ENCODE data around the gene VPS52.
A peak's percentile ranks its signal among the peaks of the same experiment; 100 is the strongest.

Gene VPS52

GRCh38 chr6:33314515-33314942, 42.9 kb upstream of the VPS52 start:
- no peaks in the 10 kb centered on the region for H3K9me3 Mint-ChIP-seq
- H3K36me3 Mint-ChIP-seq: peaks cover 49 to 74% of the 10 kb centered on the region in 2 donors
- peak; percentile 74 for DNase-seq
- peaks cover 45 to 72% of the 10 kb centered on the region in 2 donors for H3K4me1 Mint-ChIP-seq
- no peaks in the 10 kb centered on the region for H3K27me3 Mint-ChIP-seq
- peak overlapping the region; percentile 97 for H3K4me3 Mint-ChIP-seq
- H3K27ac Mint-ChIP-seq: peak overlapping the region; percentile 100
- ATAC-seq (replicated peaks): peak; percentile 54 to 60

- Mint-ChIP-seq H3K4me1 (peaks cover 40 to 68% of the 10 kb centered on the region in 2 donors), H3K27me3 (no peaks in the 10 kb centered on the region), H3K9me3 (no peaks in the 10 kb centered on the region), H3K27ac (peak within 1 kb of the TSS; percentile 100), H3K36me3 (peaks cover 44 to 68% of the 10 kb centered on the region in 2 donors), H3K4me3 (peak within 1 kb of the TSS; percentile 97)
- DNase-seq (peak; percentile 92), ATAC-seq (replicated peaks) (peak; percentile 67 to 70)
These were observed 42.2 kb upstream of the VPS52 start, which contains the start of gene TAPBP for GRCh38 chr6:33313709-33314514. TAPBP (minus strand) TSS chr6:33314078; CDS start chr6:33314041, 37 bp downstream.

- Mint-ChIP-seq H3K36me3 (peaks cover 42 to 66% of the 10 kb centered on the region in 2 donors), H3K4me3 (peak overlapping the region; percentile 97), H3K4me1 (peaks cover 38 to 68% of the 10 kb centered on the region in 2 donors), H3K9me3 (no peaks in the 10 kb centered on the region), H3K27ac (peak overlapping the region; percentile 100), H3K27me3 (no peaks in the 10 kb centered on the region)
- DNase-seq (peak; percentile 56), ATAC-seq (replicated peaks) (peak; percentile 28 to 30)
These were observed 41.5 kb upstream of the VPS52 start for GRCh38 chr6:33313105-33313708.

- peaks cover 35 to 66% of the 10 kb centered on the region in 2 donors for H3K4me1 Mint-ChIP-seq
- H3K36me3 Mint-ChIP-seq: peaks cover 40 to 61% of the 10 kb centered on the region in 2 donors
- no peaks in the 10 kb centered on the region for H3K9me3 Mint-ChIP-seq
- ATAC-seq (replicated peaks) (peak; percentile 41 to 52), DNase-seq (peak; percentile 71)
- H3K4me3 Mint-ChIP-seq: peak overlapping the region; percentile 97
- peak overlapping the region; percentile 100 for H3K27ac Mint-ChIP-seq
- no peaks in the 10 kb centered on the region for H3K27me3 Mint-ChIP-seq
These were observed 40.9 kb upstream of the VPS52 start for GRCh38 chr6:33312361-33313104.

- Mint-ChIP-seq H3K27me3 (no peaks in the 10 kb centered on the region), H3K4me3 (peak overlapping the region; percentile 43 to 52), H3K36me3 (peaks cover 34 to 38% of the 10 kb centered on the region in 2 donors), H3K27ac (peak overlapping the region; percentile 77), H3K9me3 (no peaks in the 10 kb centered on the region), H3K4me1 (peaks cover 36 to 62% of the 10 kb centered on the region in 2 donors)
- DNase-seq (no peak), ATAC-seq (replicated peaks) (no peak)
These were observed 34.7 kb upstream of the VPS52 start for GRCh38 chr6:33306356-33306755.

GRCh38 chr6:33305052-33305451, 33.4 kb upstream of the VPS52 start:
- ATAC-seq (replicated peaks) (no peak), DNase-seq (no peak)
- no peaks in the 10 kb centered on the region for H3K9me3 Mint-ChIP-seq
- peak overlapping the region in 1 of 2 donors; percentile 44 for H3K4me3 Mint-ChIP-seq
- peaks cover 42 to 46% of the 10 kb centered on the region in 2 donors for H3K36me3 Mint-ChIP-seq
- peak overlapping the region; percentile 69 for H3K27ac Mint-ChIP-seq
- H3K4me1 Mint-ChIP-seq: peaks cover 33 to 69% of the 10 kb centered on the region in 2 donors
- H3K27me3 Mint-ChIP-seq: no peaks in the 10 kb centered on the region

- ATAC-seq (replicated peaks): no peak
- Mint-ChIP-seq H3K4me3 (no peak overlapping the region), H3K27ac (peak overlapping the region; percentile 27), H3K27me3 (no peaks in the 10 kb centered on the region), H3K36me3 (peaks cover 49 to 54% of the 10 kb centered on the region in 2 donors), H3K4me1 (peaks cover 41 to 78% of the 10 kb centered on the region in 2 donors), H3K9me3 (no peaks in the 10 kb centered on the region)
- DNase-seq: no peak
These were observed 32.5 kb upstream of the VPS52 start for GRCh38 chr6:33304216-33304615.

GRCh38 chr6:33301877-33302276, 30.2 kb upstream of the VPS52 start:
- Mint-ChIP-seq H3K27ac (peak overlapping the region; percentile 42), H3K9me3 (no peaks in the 10 kb centered on the region), H3K27me3 (no peaks in the 10 kb centered on the region), H3K36me3 (peaks cover 46 to 54% of the 10 kb centered on the region in 2 donors), H3K4me3 (no peak overlapping the region), H3K4me1 (peaks cover 51 to 86% of the 10 kb centered on the region in 2 donors)
- DNase-seq (no peak), ATAC-seq (replicated peaks) (no peak)

- Mint-ChIP-seq H3K4me1 (peaks cover 42 to 79% of the 10 kb centered on the region in 2 donors), H3K36me3 (peaks cover 37 to 45% of the 10 kb centered on the region in 2 donors), H3K4me3 (peak overlapping the region; percentile 96 to 98), H3K27ac (peak overlapping the region; percentile 98), H3K9me3 (no peaks in the 10 kb centered on the region), H3K27me3 (no peaks in the 10 kb centered on the region)
- ATAC-seq (replicated peaks) (peak; percentile 82 to 83), DNase-seq (peak; percentile 91)
These were observed 27.7 kb upstream of the VPS52 start for GRCh38 chr6:33299237-33299944.

- Mint-ChIP-seq H3K4me3 (peak within 1 kb of the TSS; percentile 96 to 98), H3K4me1 (peaks cover 40 to 73% of the 10 kb centered on the region in 2 donors), H3K36me3 (peaks cover 34 to 46% of the 10 kb centered on the region in 2 donors)
These were observed 27.1 kb upstream of the VPS52 start, which contains the start of gene RGL2 for GRCh38 chr6:33298773-33299236. RGL2 (minus strand) TSS chr6:33298942; CDS start chr6:33298610, 332 bp downstream.

GRCh38 chr6:33297956-33298772, 26.5 kb upstream of the VPS52 start:
- peaks cover 32 to 47% of the 10 kb centered on the region in 2 donors for H3K36me3 Mint-ChIP-seq
- peak; percentile 49 to 56 for ATAC-seq (replicated peaks)
- peak; percentile 70 for DNase-seq
- peaks cover 37 to 69% of the 10 kb centered on the region in 2 donors for H3K4me1 Mint-ChIP-seq
- peak overlapping the region; percentile 96 to 98 for H3K4me3 Mint-ChIP-seq
- H3K27me3 Mint-ChIP-seq: no peaks in the 10 kb centered on the region
- no peaks in the 10 kb centered on the region for H3K9me3 Mint-ChIP-seq
- peak overlapping the region; percentile 98 for H3K27ac Mint-ChIP-seq

More at GRCh38 chr6:33298773-33299236, 27.1 kb upstream of the VPS52 start, which contains the start of gene RGL2:
- no peaks in the 10 kb centered on the region for H3K27me3 Mint-ChIP-seq
- H3K27ac Mint-ChIP-seq: peak within 1 kb of the TSS; percentile 98
- peak; percentile 36 to 51 for ATAC-seq (replicated peaks)
- no peaks in the 10 kb centered on the region for H3K9me3 Mint-ChIP-seq
- DNase-seq: no peak

- ATAC-seq (replicated peaks) (peak; percentile 13 to 23), DNase-seq (no peak)
- Mint-ChIP-seq H3K9me3 (no peaks in the 10 kb centered on the region), H3K27me3 (no peaks in the 10 kb centered on the region), H3K27ac (peak overlapping the region; percentile 81), H3K4me1 (peaks cover 37 to 69% of the 10 kb centered on the region in 2 donors), H3K36me3 (peaks cover 34 to 52% of the 10 kb centered on the region in 2 donors), H3K4me3 (peak overlapping the region; percentile 96 to 98)
These were observed 25.8 kb upstream of the VPS52 start for GRCh38 chr6:33297406-33297955.

All from stimulated activated naive B cell treated with anti-CD40 and anti-IgM and Interleukin-4, amounts not matched to agents 10 μg/mL and 1 μg/mL and 100 μg/mL, for 72 hours (primary cell).